ENCODE results near the gene SMAD6.

DNA sequence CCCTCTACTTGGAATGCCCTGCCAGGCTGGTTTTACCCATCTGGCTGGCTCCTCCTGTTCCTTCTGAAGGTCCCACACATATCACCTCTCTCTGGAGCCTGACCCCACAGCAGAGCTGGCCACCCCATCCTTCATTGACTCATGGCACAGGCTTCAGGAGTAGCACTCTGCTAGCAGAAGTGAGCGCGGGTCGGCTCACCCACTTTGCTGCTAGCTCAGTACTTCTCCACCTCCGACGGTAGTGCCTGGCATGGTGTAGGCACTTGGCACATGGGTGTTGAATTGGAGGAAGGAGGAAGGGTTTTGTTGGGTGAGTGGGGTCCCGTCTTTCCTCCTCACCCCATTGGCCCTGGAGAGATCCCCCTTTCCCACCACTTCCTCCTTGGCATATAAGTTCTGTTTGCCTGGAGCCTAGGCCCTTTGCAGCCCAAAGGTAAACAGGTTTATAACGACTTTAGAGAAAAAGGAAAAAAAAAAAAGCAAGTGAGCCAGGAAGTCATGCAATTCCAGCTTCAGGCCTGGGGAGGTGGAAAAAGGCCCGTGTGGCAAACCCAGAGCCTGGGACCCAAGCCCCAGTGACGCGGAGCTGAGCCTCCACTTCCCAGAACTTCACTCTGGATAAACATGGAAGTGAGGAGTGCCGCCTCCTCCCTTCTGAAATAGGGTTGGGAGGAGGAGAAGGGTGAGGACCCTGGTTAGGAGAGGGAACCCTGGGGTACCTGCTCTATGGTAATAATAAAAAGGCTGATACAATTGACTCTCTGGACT lies 35.4 kb downstream of the SMAD6 start:
- TF ChIP-seq, protein P1, sequence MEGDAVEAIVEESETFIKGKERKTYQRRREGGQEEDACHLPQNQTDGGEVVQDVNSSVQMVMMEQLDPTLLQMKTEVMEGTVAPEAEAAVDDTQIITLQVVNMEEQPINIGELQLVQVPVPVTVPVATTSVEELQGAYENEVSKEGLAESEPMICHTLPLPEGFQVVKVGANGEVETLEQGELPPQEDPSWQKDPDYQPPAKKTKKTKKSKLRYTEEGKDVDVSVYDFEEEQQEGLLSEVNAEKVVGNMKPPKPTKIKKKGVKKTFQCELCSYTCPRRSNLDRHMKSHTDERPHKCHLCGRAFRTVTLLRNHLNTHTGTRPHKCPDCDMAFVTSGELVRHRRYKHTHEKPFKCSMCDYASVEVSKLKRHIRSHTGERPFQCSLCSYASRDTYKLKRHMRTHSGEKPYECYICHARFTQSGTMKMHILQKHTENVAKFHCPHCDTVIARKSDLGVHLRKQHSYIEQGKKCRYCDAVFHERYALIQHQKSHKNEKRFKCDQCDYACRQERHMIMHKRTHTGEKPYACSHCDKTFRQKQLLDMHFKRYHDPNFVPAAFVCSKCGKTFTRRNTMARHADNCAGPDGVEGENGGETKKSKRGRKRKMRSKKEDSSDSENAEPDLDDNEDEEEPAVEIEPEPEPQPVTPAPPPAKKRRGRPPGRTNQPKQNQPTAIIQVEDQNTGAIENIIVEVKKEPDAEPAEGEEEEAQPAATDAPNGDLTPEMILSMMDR (IDR thresholded peaks at IDR 0.05) = no peak
- no peak for TF ChIP-seq EZH2 (IDR thresholded peaks at IDR 0.05; ENCODE audit: borderline replicate concordance, insufficient read depth, low read depth, low read length, poor library complexity, severe bottlenecking)
